Motor neuron (in vitro differentiated cells): ENCODE measurements around the gene PET100. TPM values are rescaled to one million over a fixed set of nuclear protein-coding genes. Genes with fewer than 3 reads are reported as not detected.

Experiments
- ATAC-seq, 8 experiments: fragments of 200-7000 bp; cut with Tn5 transposase; replicated peaks in 6 of 8; 2 replicates each; pipeline ENCODE4 v1.8.0; 2021; ENCODE audit warnings: mild to moderate bottlenecking in 8 of 8, moderate library complexity in 8 of 8
- H3K27ac ChIP-seq, 2 donors: fragments of 250-450 bp; sonication (Bioruptor Pico); 2 replicates each; pipeline ENCODE4 v1.9.0; 2021; ENCODE audit warnings: antibody characterized with exemption in 2 of 2, mild to moderate bottlenecking in 2 of 2, moderate library complexity in 1 of 2
- H3K4me1 ChIP-seq, 2 donors: fragments of 250-450 bp; sonication (Bioruptor Pico); replicated peaks in 1 of 2; 2 replicates each; pipeline ENCODE4 v1.6.1; 2021; ENCODE audit warnings: antibody characterized with exemption in 2 of 2, mild to moderate bottlenecking in 2 of 2, moderate library complexity in 1 of 2
- H3K4me3 ChIP-seq, 5 donors: fragments of 250-450 bp; sonication (Bioruptor Pico); 2 replicates each; pipeline ENCODE4 v1.9.0; 2021; ENCODE audit warnings: antibody characterized with exemption in 5 of 5, mild to moderate bottlenecking in 5 of 5, moderate library complexity in 4 of 5
- WGBS, 10 experiments: fragments of 450-650 bp; shearing (Covaris generic); methylation state at CpG; one replicate each; pipeline ENCODE4 v1.0.0; 2022; 5-methylcytosine and 5-hydroxymethylcytosine counted together
- in situ Hi-C, 9 experiments: fragments of 400-800 bp; cut with MboI; loops; one replicate each; pipeline ENCODE4 v1.15.0; 2021; ENCODE audit warnings: low sequenced_read_pairs in 9 of 9, low pct_unique_long_range_greater_than_20kb in 2 of 9; ENCODE audit not compliant: unreplicated experiment in 9 of 9
- total RNA-seq, 8 experiments: library from RNA; unstranded; fragments of 300-600 nt; gene quantifications; 2 replicates each; pipeline versions ENCODE4 v1.2.3 to v1.2.4, GENCODE V29; 2022

PET100 gene
- total RNA-seq, 8 experiments from 2014 or later = 94.6 to 240 (median 105) TPM

GRCh38 chr19:7603919-7604318, 25.7 kb upstream of the PET100 start:
- ATAC-seq = no peak
- Histone ChIP-seq H3K4me1 (no peaks in the 10 kb centered on the region), H3K4me3 (no peak overlapping the region), H3K27ac (no peak overlapping the region)
- 66 to 85% (median 77%) methylated on average over 1 to 6 of the region's 9 CpGs; no CpG with 5 or more reads in 4 of the 10 experiments for WGBS, 10 experiments
- in situ Hi-C loops = no loop called here

- in situ Hi-C loops = no loop called here
Measured at GRCh38 chr19:7605490-7606222, 23.9 kb upstream of the PET100 start.

GRCh38 chr19:7606289-7606688, 23.3 kb upstream of the PET100 start:
- H3K4me1 ChIP-seq = no peaks in the 10 kb centered on the region
- in situ Hi-C loops = no loop called here
- WGBS, 10 experiments = no CpG with 5 or more reads among the region's 17 CpGs
- no peak overlapping the region for H3K27ac ChIP-seq
- ATAC-seq = no peak
- H3K4me3 ChIP-seq = no peak overlapping the region

More at GRCh38 chr19:7605490-7606222, 23.9 kb upstream of the PET100 start:
- no peak overlapping the region for H3K27ac ChIP-seq
- WGBS, 10 experiments = 10 to 91% (median 33%) methylated on average over 1 to 5 of the region's 14 CpGs; no CpG with 5 or more reads in 7 of the 10 experiments
- H3K4me1 ChIP-seq = no peaks in the 10 kb centered on the region
- ATAC-seq = peak in 6 of 8 experiments; percentile 27 to 87 (median 66)
- H3K4me3 ChIP-seq = no peak overlapping the region

- H3K4me3 ChIP-seq = no peak overlapping the region
- no peaks in the 10 kb centered on the region for H3K4me1 ChIP-seq
- 60 to 88% (median 80%) methylated on average over 1 to 2 of the region's 10 CpGs; no CpG with 5 or more reads in 7 of the 10 experiments for WGBS, 10 experiments
- no peak for ATAC-seq
- in situ Hi-C loops = no loop called here
- no peak overlapping the region for H3K27ac ChIP-seq
Measured at GRCh38 chr19:7607212-7607873, 22.2 kb upstream of the PET100 start.

GRCh38 chr19:7607874-7608560, 21.6 kb upstream of the PET100 start:
- Histone ChIP-seq H3K4me1 (no peaks in the 10 kb centered on the region), H3K27ac (no peak overlapping the region), H3K4me3 (no peak overlapping the region)
- WGBS, 10 experiments = 0 to 100% (median 80%) methylated on average over 1 to 6 of the region's 25 CpGs; no CpG with 5 or more reads in 5 of the 10 experiments
- ATAC-seq = no peak
- in situ Hi-C loops = no loop called here

- WGBS, 10 experiments = 40 to 100% (median 100%) methylated on average over 1 to 2 of the region's 31 CpGs; no CpG with 5 or more reads in 6 of the 10 experiments
- ATAC-seq = peak in 2 of 8 experiments; percentile 4 to 6
- Histone ChIP-seq H3K4me3 (no peak overlapping the region), H3K4me1 (no peaks in the 10 kb centered on the region), H3K27ac (no peak overlapping the region)
- in situ Hi-C loops = no loop called here
Measured at GRCh38 chr19:7610491-7611240, 18.9 kb upstream of the PET100 start.

GRCh38 chr19:7611541-7612279, 17.9 kb upstream of the PET100 start:
- in situ Hi-C loops = no loop called here
- 0 to 50% methylated on average over 1 to 5 of the region's 41 CpGs; no CpG with 5 or more reads in 8 of the 10 experiments for WGBS, 10 experiments
- no peak overlapping the region for H3K27ac ChIP-seq
- ATAC-seq = peak in 6 of 8 experiments; percentile 12 to 26 (median 14)
- H3K4me1 ChIP-seq = no peaks in the 10 kb centered on the region
- H3K4me3 ChIP-seq = no peak overlapping the region

GRCh38 chr19:7612282-7613274, 17.0 kb upstream of the PET100 start:
- no peaks in the 10 kb centered on the region for H3K4me1 ChIP-seq
- 100% methylated on average over 5 of the region's 81 CpGs; no CpG with 5 or more reads in 9 of the 10 experiments for WGBS, 10 experiments
- in situ Hi-C loops = no loop called here
- ATAC-seq = no peak
- H3K4me3 ChIP-seq = no peak overlapping the region
- no peak overlapping the region for H3K27ac ChIP-seq

GRCh38 chr19:7614859-7615741, 14.5 kb upstream of the PET100 start:
- no peaks in the 10 kb centered on the region for H3K4me1 ChIP-seq
- H3K27ac ChIP-seq = no peak overlapping the region
- in situ Hi-C loops = no loop called here
- 100% methylated on average over 1 to 2 of the region's 59 CpGs; no CpG with 5 or more reads in 8 of the 10 experiments for WGBS, 10 experiments
- peak in 1 of 8 experiments; percentile 2 for ATAC-seq
- H3K4me3 ChIP-seq = no peak overlapping the region

GRCh38 chr19:7617172-7617571, 12.4 kb upstream of the PET100 start:
- in situ Hi-C loops = no loop called here
- 70% methylated on average over 2 of the region's 12 CpGs; no CpG with 5 or more reads in 9 of the 10 experiments for WGBS, 10 experiments
- H3K27ac ChIP-seq = no peak overlapping the region

GRCh38 chr19:7617735-7618134, 11.9 kb upstream of the PET100 start:
- ATAC-seq = no peak
- H3K4me1 ChIP-seq = no peaks in the 10 kb centered on the region
- no peak overlapping the region for H3K27ac ChIP-seq
- in situ Hi-C loops = no loop called here
- H3K4me3 ChIP-seq = no peak overlapping the region
- WGBS, 10 experiments = 100% methylated on average over 2 of the region's 28 CpGs; no CpG with 5 or more reads in 9 of the 10 experiments

More at GRCh38 chr19:7617172-7617571, 12.4 kb upstream of the PET100 start:
- Histone ChIP-seq H3K4me3 (no peak overlapping the region), H3K4me1 (no peaks in the 10 kb centered on the region)
- no peak for ATAC-seq
